NCI-H2029 (cell line): ENCODE data around the gene SPDYE2.
"Not testable (repeated sequence)": the region's sequence is repeated elsewhere in the genome, so short reads cannot be mapped to it uniquely, and the experiment has no call there.

Source experiments
- DNase-seq: peaks from one replicate; lab custom pipeline; 2025; lab: John Stamatoyannopoulos, UW

SPDYE2 gene

DNA sequence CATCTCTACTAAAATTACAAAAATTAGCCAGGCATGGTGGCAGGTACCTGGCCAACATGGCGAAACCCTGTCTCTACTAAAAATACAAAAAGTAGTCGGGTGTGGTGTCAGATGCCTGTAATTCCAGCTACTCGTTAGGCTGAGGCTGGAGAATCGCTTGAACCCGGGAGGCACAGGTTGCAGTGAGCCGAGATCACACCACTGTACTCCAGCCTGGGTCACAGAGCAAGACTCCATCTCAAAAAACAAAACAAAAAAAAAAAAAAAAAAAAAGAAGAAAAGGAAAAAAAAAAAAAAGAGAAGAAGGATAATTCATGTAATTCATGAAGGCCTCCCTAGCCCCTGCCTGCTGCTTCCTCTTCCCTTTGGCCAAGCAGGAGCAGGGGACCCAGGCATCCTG is 10.4 kb upstream of the SPDYE2 start:
- not testable (repeated sequence) for DNase-seq

DNA sequence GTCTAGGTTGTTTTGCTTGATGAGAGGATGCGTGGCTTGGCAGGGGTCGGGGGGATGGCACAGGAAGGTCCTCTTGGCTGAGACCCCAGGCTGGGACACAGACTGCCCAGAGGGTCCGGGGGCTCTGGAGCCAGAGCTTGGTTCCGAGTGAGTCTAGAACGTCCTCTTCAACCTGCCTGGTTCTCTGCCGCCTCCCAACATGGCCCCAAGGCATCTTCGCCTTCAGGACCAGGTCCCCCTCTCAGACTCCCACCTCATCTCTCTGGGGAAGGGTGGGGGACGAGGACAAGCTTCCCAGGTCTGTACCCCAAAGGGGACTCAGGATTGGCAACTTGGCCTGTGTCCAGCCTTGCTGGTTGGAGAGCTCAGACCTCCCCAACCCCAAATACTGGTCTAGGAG is 8.9 kb upstream of the SPDYE2 start:
- DNase-seq = not testable (repeated sequence)

DNA sequence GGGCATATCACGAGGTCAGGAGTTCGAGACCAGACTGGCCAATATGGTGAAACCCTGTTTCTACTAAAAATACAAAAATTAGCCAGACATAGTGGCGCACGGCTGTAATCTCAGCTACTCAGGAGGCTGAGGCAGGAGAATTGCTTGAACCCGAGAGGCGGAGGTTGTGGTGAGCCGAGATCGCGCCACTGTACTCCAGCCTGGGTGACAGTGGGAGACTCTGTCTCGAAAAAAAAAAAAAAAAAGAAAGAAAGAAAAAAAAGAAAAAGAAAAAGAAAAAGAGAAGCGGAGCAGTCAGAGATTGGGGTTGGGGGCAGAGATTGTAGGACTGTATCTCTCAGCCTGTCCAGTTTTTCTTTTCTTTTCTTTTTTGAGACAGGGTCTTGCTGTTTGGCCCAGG is 8.3 kb upstream of the SPDYE2 start:
- DNase-seq = not testable (repeated sequence)

DNA sequence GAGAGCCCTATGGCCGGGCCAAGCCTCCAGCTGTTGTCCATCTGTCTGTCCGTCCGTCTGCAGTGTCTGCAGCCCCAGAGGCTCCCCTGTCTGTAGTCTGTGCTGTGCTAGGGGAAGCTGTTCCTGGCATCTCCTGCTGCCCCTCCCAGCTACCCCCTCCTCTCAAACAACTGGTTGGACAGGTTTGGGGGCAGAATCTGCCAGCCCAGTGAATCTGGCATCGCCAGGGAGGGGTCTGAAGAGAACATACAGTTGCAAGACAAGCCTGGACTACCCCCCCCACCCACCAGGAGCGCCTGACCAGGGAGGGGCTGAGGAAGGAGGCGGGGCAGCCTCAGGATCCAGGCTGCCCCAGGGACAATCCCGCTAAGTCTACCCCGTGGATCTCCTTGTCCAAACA is 7.4 kb upstream of the SPDYE2 start, which contains the start of gene UPK3BL2:
Gene UPK3BL2 (minus strand): TSS at position 101 of the 400 bp plus-strand sequence. CDS start 60 bp downstream, at position 41.
- not testable (repeated sequence) for DNase-seq

DNA sequence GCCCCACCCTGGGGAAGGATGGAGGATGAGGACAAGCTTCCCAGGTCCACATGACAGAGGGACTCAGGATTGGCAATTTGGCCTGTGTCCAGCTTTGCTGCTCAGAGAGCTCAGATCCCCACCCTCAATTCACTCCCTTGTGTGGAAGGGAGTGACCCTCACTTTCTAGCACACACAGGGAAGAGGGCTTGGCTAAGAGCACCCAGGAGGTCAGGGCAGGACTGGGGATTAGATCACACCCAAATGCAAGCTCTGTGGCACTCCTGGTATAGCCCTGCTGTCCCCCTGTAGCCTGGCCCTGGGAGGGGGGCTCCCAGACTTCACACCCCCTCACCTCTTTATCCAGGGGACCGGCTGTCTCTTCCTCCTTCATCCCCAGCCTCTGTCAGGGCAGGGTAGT is 6.7 kb upstream of the SPDYE2 start:
- DNase-seq = not testable (repeated sequence)

DNA sequence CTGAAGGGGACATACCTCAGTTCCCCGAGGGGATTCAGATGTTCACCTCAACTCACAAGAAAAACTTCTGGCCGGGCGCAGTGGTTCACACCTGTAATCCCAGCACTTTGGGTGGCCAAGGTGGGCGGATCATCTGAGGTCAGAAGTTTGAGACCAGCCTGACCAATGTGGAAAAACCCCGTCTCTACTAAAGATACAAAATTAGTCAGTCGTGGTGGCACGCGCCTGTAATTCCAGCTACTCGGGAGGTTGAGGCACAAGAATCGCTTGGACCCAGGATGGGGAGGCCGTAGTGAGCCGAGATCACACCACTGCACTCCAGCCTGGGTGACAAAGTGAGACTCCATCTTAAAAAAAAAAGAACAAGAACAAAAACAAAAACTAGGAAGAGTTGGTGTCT is 5.7 kb upstream of the SPDYE2 start:
- DNase-seq = not testable (repeated sequence)

DNA sequence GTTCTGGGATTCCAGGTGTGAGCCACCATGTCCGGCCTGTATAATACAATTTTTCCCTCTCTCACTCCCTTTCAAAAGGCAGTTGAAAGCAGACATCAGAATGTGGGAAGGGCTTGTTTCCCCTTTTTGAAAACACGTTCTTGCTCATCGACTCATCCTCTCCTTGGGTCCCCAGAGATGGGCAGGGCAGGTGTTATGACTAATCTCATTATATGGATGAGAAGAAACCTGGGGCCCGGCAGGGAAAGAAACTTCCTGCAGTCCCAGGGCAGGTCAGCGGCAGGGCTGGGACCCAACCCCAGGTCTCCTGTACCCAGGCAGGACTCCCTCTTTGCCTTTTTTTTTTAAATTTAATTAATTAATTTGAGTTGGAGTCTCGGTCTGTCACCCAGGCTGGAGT is 4.7 kb upstream of the SPDYE2 start:
- not testable (repeated sequence) for DNase-seq

DNA sequence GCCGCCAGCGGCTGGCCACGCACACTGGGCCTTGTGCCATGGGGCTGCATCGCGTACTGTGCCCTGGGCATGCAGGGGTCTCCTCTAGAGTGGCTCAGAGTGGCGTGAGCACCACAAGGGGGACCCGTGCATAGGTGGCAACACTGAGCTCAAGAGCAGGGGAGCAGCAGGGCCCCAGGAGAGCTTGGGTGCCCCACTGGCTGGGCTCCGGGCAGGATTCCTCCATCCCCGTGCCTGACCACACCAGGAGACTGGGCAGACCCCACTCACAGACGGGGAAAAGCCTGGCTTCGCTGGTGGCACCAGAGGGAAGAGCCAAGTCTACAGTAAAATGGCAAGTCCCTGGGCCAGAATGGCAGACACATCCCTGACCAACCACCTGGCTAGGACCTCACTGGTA is 17.6 kb downstream of the SPDYE2 start:
- not testable (repeated sequence) for DNase-seq

DNA sequence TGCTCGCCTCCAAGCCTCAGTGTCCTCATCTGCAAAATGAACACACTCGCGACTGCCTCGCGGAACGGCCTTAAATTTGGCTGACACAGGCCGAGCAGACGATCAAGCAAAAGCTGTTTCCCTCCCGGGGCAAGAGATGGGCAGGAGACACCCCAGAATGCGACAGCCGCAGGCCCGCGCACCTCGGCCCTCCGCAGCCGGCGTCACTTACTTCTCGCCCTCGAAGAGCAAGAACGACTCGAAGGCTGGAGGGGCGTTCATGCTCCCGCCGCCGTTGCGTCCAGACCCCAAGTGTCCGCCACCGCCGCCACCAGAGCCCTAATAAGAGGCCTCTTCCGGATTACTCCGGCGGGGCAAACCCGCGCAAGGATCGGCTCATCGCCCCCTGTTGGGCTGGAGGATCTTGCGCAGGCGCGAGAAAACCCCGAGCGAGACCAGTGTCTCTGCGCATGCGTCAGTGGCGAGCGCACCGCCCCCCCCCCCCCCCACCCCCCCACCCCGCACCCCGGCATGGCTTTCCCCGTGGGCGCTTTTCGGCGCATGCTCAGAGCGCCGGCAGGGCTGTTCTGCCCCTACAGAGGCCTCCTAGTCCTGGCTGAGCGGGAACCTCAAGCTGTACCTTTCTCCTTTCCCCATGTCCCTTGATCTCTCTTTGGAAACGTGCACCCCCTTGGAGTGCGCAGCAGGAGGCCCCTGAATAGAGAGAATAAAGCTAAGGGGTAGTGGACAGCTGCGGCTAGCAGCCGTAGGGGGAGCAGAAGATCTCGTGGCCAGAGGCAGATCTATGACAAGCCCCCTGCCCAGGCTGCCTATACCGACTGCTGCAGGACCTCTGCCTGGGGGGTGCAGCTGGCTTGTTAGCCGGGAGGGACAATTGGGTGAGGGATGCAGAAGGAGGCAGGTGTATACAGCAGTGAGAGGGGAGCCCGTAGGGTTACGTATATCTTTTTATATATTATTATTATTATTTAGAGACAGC is 21.5 kb downstream of the SPDYE2 start, which contains the start of gene POLR2J3:
Gene POLR2J3 (minus strand): TSS at position 323 of the 979 bp plus-strand sequence. CDS start 62 bp downstream, at position 261.
- DNase-seq = not testable (repeated sequence)

DNA sequence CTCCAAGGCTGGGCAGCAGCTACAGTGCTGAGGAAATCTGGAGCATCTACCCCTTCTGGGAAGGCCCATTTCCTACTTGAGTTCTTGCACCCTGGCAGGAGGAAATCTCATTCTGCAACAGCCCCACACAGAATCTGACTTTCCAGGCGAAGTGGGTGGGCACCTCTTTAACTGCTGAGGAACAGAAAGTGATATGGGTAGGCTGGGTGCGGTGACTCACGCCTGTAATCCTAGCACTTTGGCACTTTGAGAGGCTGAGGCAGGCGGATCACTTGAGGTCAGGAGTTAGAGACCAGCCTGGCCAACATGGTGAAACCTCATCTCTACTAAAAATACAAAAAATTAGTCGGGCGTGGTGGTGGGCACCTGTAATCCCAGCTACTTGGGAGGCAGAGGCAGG is 23.6 kb downstream of the SPDYE2 start:
- not testable (repeated sequence) for DNase-seq

DNA sequence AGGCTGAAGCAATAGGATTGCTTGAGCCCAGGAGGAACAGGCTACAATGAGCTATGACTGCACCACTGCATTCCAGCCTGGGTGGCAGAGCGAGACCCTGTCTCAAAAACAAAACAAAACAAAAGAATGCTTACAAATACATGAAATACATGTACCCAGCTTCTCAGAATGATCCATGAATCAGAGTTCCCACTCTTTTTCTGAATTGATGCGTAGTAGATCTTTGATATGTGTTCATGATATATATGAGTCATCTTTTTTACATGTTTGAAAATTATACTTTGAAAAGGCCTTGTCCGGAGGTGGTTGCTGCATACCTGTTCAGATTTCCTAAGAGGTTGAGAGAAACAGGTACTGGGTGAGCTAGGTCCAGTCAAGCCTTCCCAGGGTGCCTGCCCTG is 25.3 kb downstream of the SPDYE2 start:
- not testable (repeated sequence) for DNase-seq

DNA sequence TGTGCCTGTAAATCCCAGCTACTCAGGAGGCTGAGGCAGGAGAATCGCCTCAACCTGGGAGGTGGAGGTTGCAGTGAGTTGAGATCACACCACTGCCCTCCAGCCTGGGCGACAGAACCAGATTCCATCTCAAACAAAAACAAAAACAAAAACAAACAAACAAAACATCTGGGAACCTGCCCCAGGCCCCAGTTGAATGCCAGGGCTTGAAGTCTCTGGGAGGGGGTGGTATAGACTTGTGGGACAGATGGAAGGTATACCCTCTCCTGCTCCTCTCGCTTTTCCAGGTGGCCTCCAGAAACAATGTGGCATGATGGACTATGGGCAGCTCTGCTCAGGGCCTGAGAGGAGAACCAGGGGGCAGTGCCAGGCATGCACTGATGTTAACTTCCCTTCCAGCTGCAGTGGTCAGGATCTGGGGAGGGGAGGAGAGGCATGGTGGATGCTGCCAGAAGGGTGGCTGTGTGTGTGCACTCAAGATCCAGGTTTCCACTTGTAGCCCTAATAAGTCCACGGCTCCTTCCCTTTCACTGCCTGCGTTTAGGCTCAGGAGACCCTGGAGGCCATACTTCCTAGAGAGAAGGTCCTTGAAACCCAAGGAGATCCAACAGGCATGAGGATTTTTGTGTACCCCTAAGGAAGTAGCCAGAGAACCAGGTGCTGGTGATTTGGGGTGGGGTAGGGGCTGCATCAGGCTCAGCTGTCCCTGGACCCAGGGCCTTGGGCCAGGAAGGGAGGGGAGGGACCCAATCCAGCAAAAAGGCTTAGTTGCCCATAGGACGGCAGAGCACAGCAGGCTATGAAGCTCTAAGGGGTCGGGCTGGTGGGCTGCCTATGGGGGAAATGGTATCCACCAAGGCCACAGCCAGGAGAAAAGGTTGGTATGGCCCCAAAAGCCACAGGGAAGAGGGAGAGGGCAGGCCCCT is 26.6 kb downstream of the SPDYE2 start:
- DNase-seq = not testable (repeated sequence)

DNA sequence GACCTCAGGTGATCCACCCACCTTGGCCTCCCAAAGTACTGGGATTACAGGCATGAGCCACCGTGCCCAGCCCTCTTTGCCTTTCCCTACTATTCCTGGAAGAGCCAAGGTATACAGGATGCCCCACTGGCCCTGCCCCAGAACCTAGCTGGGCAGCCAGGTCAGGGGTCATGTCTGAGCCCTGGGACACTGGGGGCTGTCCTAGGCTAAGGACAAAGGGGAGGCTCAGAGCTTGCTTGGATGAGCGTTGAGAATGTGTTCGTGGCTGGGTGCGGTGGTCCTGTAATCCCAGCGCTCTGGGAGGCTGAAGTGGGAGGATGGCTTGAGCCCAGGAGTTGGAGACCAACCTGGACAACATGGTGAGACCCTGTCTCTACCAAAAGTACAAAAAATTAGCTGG is 27.5 kb downstream of the SPDYE2 start:
- not testable (repeated sequence) for DNase-seq

DNA sequence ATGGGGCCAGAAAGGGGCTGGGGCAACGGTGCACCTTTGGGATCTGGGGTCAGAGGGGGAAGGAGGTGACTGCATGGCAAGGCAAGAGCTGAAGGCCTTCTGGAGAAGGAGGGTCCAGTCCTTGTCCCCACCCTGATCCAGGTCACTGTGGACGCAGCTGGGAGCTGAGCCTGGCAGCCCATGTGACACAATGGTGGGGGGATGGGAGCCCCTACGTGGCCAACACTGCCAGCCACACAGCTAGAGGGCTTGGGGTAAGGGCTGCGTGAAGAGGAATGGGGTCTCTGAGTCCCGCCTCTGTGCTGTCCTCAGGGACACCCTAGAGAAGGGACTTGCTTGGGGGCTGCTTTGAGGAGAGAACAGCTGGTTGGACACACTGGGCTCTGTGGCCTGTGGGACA is 30.7 kb downstream of the SPDYE2 start:
- DNase-seq = not testable (repeated sequence)

DNA sequence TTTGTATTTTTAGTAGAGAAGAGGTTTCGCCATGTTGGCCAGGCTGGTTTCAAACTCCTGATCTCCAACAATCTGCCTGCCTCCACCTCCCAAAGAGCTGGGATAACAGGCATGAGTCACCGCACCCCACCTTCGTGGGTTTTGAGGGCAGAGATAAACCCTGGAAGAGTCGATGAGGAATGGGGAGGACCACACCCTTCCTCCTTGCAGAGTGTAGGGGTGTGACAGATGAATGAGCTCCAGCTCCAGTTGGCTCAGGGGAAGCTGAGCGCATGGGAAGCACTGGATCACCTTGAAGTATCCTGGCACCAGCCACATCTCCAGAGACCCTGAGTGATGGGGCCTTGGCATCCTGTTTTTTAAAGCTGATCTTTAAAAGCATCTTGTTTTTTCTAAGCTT is 32.5 kb downstream of the SPDYE2 start:
- DNase-seq = not testable (repeated sequence)

DNA sequence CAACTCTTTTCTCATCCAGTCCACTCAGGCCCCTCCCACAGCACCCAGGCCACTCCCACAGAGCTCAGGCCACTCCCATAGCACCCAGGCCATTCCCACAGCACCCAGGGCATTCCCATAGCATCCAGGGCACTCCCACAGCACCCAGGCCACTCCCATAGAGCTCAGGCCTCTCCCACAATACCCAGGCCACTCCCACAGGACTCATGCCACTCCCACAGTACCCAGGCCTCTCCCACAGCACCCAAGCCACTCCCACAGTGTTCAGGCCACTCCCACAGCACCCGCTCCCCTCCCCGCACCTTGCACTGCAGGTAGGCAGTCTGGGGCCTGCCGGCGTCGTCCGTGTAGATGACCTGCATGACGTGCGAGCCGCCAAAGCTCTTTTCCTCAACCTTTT is 38.8 kb downstream of the SPDYE2 start:
- DNase-seq = not testable (repeated sequence)

DNA sequence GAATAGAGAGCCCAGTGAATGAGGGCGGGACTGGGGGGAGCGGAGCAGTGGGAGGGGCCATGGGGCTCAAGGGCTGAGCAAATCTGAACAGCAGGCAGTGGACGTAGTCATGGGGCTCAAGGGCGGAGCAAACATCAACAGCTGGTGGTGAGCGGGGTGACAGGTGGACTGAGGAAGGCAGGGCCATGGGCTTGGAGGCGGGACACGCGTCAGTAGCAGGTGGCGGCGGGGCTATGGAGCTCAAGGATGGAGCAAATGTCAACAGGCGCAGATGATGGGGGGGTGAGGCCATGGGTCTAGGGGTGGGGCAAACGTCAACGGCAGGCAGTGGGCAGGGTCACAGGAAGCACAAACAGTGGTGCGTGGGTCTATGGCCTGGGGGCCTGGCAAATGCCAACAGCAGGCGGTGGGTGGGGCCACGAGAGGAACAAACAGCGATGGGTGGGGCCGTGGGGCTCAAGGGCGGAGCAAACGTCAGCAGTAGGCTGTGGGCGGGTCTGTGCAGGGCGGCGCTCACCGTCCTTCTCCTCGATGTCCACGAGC is 41.5 kb downstream of the SPDYE2 start:
- not testable (repeated sequence) for DNase-seq

DNA sequence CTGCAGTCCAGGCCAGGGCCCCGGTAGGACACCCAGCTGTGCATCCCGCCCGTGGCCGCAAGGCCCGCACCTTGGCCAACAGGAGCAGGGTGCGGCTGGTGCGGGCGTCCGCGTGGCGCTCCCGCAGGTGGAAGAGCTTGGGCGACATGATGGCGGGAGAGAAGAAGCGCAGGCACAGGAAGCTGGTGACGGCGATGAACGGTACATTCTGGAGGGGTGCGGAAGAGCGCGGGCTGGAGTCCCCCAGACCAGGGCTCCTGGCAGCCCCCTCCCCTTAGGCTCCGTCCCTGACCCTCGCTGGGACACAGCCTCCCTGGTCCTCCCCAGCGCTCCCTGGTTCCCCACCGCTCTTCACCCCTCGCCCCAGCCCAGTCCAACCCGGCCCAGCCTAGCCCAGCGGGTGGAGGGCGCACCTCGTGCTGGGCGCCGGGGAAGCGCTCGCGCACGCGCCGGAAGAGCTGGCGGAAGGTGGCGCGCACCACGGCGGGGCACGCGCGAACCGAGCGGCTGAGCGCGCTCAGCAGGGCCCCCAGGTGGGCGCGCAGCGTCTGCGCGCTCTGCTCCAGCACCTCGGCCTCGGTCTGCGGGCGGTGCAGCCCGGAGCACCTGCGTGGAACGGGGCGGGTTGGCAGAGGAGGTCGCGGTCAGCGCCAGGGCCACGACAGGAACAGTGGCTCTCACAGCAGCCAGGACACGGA is 42.8 kb downstream of the SPDYE2 start:
- DNase-seq = not testable (repeated sequence)

DNA sequence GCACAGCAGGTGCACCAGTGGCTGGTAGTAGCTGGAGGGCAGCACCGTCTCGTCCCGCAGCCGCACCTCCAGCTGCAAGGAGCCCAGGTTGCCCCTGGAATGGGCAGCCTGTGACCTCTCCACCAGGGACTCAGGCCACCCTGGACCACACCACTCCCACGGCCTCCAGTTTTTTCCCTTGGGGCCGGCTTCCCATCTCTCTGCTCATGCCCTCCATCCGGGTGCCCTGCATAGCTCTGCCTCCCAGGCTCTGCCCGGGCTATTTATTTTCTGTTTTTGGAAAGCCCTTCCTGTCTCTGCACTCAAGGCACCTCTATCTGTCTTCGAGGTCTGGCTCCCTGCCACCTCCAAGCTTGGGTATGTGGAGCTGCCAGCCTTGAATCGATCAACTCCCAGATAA is 45.0 kb downstream of the SPDYE2 start:
- not testable (repeated sequence) for DNase-seq

DNA sequence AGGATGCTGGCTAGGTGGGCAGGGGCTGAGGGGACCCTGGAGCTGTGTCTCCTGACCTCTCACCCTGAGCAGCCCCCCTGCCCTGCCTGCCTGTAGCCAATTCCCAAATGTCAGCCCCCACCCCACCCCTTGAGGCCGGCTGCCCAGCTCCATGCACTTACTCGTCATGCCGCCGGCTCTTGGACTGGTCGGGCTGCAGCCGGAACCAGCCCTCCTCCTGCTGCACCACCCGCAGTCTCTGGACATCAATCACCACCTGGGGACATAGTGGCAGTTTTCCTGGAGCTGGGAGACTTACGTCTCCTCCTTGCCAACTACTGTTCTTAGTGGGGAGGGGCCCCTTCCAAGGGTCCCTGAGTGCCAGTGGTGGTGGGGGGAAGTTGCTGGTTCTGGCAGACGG is 48.7 kb downstream of the SPDYE2 start:
- not testable (repeated sequence) for DNase-seq

DNA sequence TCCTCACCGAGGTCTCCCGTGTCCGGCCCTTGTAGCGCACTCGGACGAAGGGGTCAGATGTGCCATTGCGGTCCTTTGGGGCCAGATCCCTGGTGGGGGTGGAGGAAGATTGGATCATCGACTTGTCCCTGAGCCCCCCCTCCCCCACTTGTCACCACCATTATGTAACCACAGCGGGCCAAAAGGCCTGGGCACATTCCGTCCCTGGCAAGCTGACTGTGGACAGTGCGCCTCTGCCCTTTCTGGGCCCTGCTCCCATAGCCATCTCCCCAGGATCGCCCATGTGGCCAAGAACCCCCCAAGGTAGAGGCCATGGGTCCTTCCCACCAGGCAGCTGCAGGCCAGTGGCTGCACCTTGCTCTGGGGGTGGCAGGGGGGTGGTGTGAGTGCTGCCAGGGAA is 51.3 kb downstream of the SPDYE2 start:
- not testable (repeated sequence) for DNase-seq
